ENCODE data around the gene SNRNP200.

SNRNP200 gene

GRCh38 chr2:96236882-96237281, 68.5 kb downstream of the SNRNP200 start:
- Histone ChIP-seq H4K20me1 (ENCODE audit: insufficient read depth, low read length) (no peaks in the 10 kb centered on the region), H3K36me3 (replicated peaks; ENCODE audit: low read depth, low read length) (no peaks in the 10 kb centered on the region), H3K79me2 (ENCODE audit: low read length) (no peaks in the 10 kb centered on the region), H3K27me3 (ENCODE audit: low read depth, low read length) (0 out of 2 replicates have a peak, but pooled peaks cover 3% of the 10 kb centered on the region), H3K9ac (ENCODE audit: low read length) (no peak overlapping the region), H3K4me3 (ENCODE audit: low read length) (no peak overlapping the region), H3K4me1 (ENCODE audit: low read length) (peaks cover 25% of the 10 kb centered on the region), H3K4me2 (ENCODE audit: low read length) (no peak overlapping the region), H3K27ac (ENCODE audit: low read length) (no peak overlapping the region), H2AFZ (ENCODE audit: low read depth, low read length) (no peak overlapping the region), H3K9me3 (ENCODE audit: insufficient read depth, low read length) (no peaks in the 10 kb centered on the region)
- no peak for TF ChIP-seq EZH2phosphoT487 (IDR thresholded peaks at IDR 0.05; ENCODE audit: low read depth)
- TF ChIP-seq CTCF (IDR thresholded peaks at IDR 0.05; ENCODE audit: low read depth, low read length), result no peak

GRCh38 chr2:96233880-96234316, 71.4 kb downstream of the SNRNP200 start:
- H3K4me3 ChIP-seq (ENCODE audit: low read length), result peak overlapping the region; percentile 38; the same call in 1 of the 2 replicates
- peak overlapping the region; percentile 69 for H3K4me2 ChIP-seq (ENCODE audit: low read length)
- no peaks in the 10 kb centered on the region for H3K79me2 ChIP-seq (ENCODE audit: low read length)
- no peaks in the 10 kb centered on the region for H3K36me3 ChIP-seq (replicated peaks; ENCODE audit: low read depth, low read length)
- 0 out of 2 replicates have a peak, but pooled peaks cover 3% of the 10 kb centered on the region for H3K27me3 ChIP-seq (ENCODE audit: low read depth, low read length)
- H3K9ac ChIP-seq (ENCODE audit: low read length), result no peak overlapping the region
- no peak overlapping the region for H3K27ac ChIP-seq (ENCODE audit: low read length)
- peaks cover 20% of the 10 kb centered on the region for H3K4me1 ChIP-seq (ENCODE audit: low read length)
- H2AFZ ChIP-seq (ENCODE audit: low read depth, low read length), result no peak overlapping the region
- TF ChIP-seq EZH2phosphoT487 (IDR thresholded peaks at IDR 0.05; ENCODE audit: low read depth), result no peak
- peak; percentile 48 for TF ChIP-seq CTCF (IDR thresholded peaks at IDR 0.05; ENCODE audit: low read depth, low read length)
- H3K9me3 ChIP-seq (ENCODE audit: insufficient read depth, low read length), result no peaks in the 10 kb centered on the region
- no peaks in the 10 kb centered on the region for H4K20me1 ChIP-seq (ENCODE audit: insufficient read depth, low read length)

- H3K27me3 ChIP-seq (ENCODE audit: low read depth, low read length), result 0 out of 2 replicates have a peak, but pooled peaks cover 3% of the 10 kb centered on the region
- no peaks in the 10 kb centered on the region for H3K79me2 ChIP-seq (ENCODE audit: low read length)
- no peak overlapping the region for H3K27ac ChIP-seq (ENCODE audit: low read length)
- TF ChIP-seq CTCF (IDR thresholded peaks at IDR 0.05; ENCODE audit: low read depth, low read length) (no peak), EZH2phosphoT487 (IDR thresholded peaks at IDR 0.05; ENCODE audit: low read depth) (no peak)
- H3K4me1 ChIP-seq (ENCODE audit: low read length), result peaks cover 20% of the 10 kb centered on the region
- no peaks in the 10 kb centered on the region for H4K20me1 ChIP-seq (ENCODE audit: insufficient read depth, low read length)
- no peaks in the 10 kb centered on the region for H3K36me3 ChIP-seq (replicated peaks; ENCODE audit: low read depth, low read length)
- H2AFZ ChIP-seq (ENCODE audit: low read depth, low read length), result no peak overlapping the region
- H3K4me2 ChIP-seq (ENCODE audit: low read length), result peak overlapping the region; percentile 69
- peak overlapping the region; percentile 38 for H3K4me3 ChIP-seq (ENCODE audit: low read length)
- no peaks in the 10 kb centered on the region for H3K9me3 ChIP-seq (ENCODE audit: insufficient read depth, low read length)
- H3K9ac ChIP-seq (ENCODE audit: low read length), result no peak overlapping the region
These were observed 71.9 kb downstream of the SNRNP200 start for GRCh38 chr2:96233436-96233835.

- 0 out of 2 replicates have a peak, but pooled peaks cover 3% of the 10 kb centered on the region for H3K27me3 ChIP-seq (ENCODE audit: low read depth, low read length)
- H3K27ac ChIP-seq (ENCODE audit: low read length), result no peak overlapping the region
- no peaks in the 10 kb centered on the region for H4K20me1 ChIP-seq (ENCODE audit: insufficient read depth, low read length)
- no peaks in the 10 kb centered on the region for H3K79me2 ChIP-seq (ENCODE audit: low read length)
- H3K4me1 ChIP-seq (ENCODE audit: low read length), result peaks cover 20% of the 10 kb centered on the region
- no peak overlapping the region for H2AFZ ChIP-seq (ENCODE audit: low read depth, low read length)
- H3K9me3 ChIP-seq (ENCODE audit: insufficient read depth, low read length), result no peaks in the 10 kb centered on the region
- TF ChIP-seq EZH2phosphoT487 (IDR thresholded peaks at IDR 0.05; ENCODE audit: low read depth) (no peak), CTCF (IDR thresholded peaks at IDR 0.05; ENCODE audit: low read depth, low read length) (no peak)
- H3K4me2 ChIP-seq (ENCODE audit: low read length), result no peak overlapping the region
- H3K9ac ChIP-seq (ENCODE audit: low read length), result no peak overlapping the region
- no peaks in the 10 kb centered on the region for H3K36me3 ChIP-seq (replicated peaks; ENCODE audit: low read depth, low read length)
- no peak overlapping the region for H3K4me3 ChIP-seq (ENCODE audit: low read length)
These were observed 74.0 kb downstream of the SNRNP200 start for GRCh38 chr2:96231316-96231715.

Measured in OCI-LY3 (cell line).